HG03064 (cell line): ENCODE results near the gene DDIT3.

Source experiments
- ATAC-seq: cut with Tn5 transposase; IDR thresholded peaks from one replicate; pipeline ENCODE4 v1.9.1; 2021; ENCODE audit warnings: low read depth; ENCODE audit not compliant: unreplicated experiment

The DDIT3 gene

GRCh38 chr12:57471661-57472060 lies 48.7 kb downstream of the DDIT3 start:
- no peak for ATAC-seq

GRCh38 chr12:57470970-57471656 lies 49.2 kb downstream of the DDIT3 start:
- ATAC-seq, result no peak

GRCh38 chr12:57470286-57470969 lies 49.9 kb downstream of the DDIT3 start:
- ATAC-seq, result no peak

GRCh38 chr12:57469296-57470164 lies 50.8 kb downstream of the DDIT3 start:
- no peak for ATAC-seq

- ATAC-seq, result no peak
Measured at GRCh38 chr12:57467915-57468314, 52.4 kb downstream of the DDIT3 start.

GRCh38 chr12:57467212-57467874 lies 53.0 kb downstream of the DDIT3 start:
- no peak for ATAC-seq
